ENCODE data around the gene ZNF316. TPM values are rescaled to one million over a fixed set of nuclear protein-coding genes. Genes with fewer than 3 reads are reported as not detected.
"Not testable (repeated sequence)": the region's sequence is repeated elsewhere in the genome, so short reads cannot be mapped to it uniquely, and the experiment has no call there.

The ZNF316 gene
- total RNA-seq, 2 experiments from 2014 or later: 42.6 to 43.7 TPM

DNA sequence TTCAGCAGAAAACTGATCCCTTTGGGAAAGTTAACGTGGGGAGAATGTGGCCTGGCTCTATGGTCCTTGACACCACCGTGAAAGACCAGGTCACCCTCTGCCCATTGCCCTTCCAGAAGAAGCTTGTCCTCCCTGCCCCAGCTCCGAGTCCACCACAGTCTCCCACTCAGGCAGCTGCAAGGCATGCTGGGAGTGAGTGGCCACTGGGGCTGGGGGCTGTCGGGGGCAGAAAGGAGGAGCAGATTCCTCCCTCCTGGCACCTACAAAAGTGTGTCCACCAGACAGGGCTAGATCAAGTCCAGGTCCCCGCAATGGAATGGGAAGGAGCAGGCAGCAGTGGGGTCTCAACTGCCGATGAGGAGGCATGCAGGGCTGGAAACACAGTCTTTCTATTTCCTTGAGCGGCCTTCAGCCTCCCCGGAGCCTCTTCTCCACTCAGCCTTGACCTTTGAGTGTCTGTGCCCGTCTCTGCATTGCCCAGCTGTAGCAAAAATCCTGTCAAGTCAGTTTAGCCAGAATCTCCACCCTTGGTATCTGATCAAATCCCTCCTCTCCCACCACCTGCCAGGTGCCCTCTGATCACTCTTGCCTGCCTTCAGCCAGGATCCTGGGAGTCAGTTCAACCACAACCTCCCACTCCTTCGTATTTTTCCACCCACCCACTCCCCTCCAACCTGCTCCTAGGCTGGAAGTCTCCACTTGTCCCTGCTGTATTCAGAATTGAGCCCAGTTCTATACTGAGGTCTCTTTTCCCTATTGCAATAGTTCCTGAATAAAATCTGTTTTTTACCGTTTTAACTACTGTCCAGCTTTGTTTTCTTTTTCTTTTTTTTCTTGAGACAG is 6.9 kb upstream of the ZNF316 start:
- Mint-ChIP-seq H3K36me3 (no peaks in the 10 kb centered on the region), H3K9me3 (peaks cover 1% of the 10 kb centered on the region), H3K27ac (no peak overlapping the region), H3K4me1 (peaks cover 3% of the 10 kb centered on the region), H3K4me3 (no peak overlapping the region), H3K27me3 (no peaks in the 10 kb centered on the region)
- DNase-seq: no peak
- POLR2A ChIA-PET: no interaction called here
- ATAC-seq (ENCODE audit: low read depth): no peak

DNA sequence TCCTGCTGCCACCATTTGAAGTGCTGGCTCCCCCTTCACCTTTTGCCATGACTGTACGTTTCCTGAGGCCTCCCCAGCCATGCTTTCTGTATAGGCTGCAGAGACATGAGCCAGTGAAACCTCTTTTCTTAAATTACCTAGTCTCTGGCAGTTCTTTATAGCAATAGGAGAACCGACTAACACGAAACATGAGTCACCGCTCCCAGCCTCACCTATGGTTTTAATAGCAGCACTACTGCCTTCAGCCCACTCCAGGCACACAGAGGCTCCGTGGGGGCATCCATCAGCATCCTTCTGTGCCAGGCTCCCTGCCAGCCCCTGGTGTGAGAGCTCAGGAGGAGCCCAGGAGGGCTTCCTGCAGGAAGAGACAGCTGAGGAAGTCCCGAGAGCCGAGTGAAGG is 5.5 kb upstream of the ZNF316 start:
- Mint-ChIP-seq H3K36me3 (no peaks in the 10 kb centered on the region), H3K9me3 (peaks cover 3% of the 10 kb centered on the region), H3K27ac (no peak overlapping the region), H3K4me1 (peaks cover 3% of the 10 kb centered on the region), H3K4me3 (no peak overlapping the region), H3K27me3 (no peaks in the 10 kb centered on the region)
- no peak for ATAC-seq (ENCODE audit: low read depth)
- DNase-seq: no peak
- POLR2A ChIA-PET: no interaction called here

- DNase-seq (no peak), ATAC-seq (ENCODE audit: low read depth) (no peak)
- Mint-ChIP-seq H3K9me3 (peaks cover 3% of the 10 kb centered on the region), H3K27me3 (no peaks in the 10 kb centered on the region), H3K4me3 (no peak overlapping the region), H3K4me1 (peaks cover 14% of the 10 kb centered on the region), H3K27ac (no peak overlapping the region), H3K36me3 (peaks cover 8% of the 10 kb centered on the region)
- POLR2A ChIA-PET: interaction anchor here (0.8 kb wide), 1 partner anchor 13 kb away, joined by 3 read pairs; no protein-coding TSS in a partner anchor
These were observed 3.1 kb upstream of the ZNF316 start for GRCh38 chr7:6634021-6634420.

- ATAC-seq (ENCODE audit: low read depth); H3K4me3 Mint-ChIP-seq; POLR2A ChIA-PET; H3K27ac Mint-ChIP-seq; DNase-seq; H3K27me3 Mint-ChIP-seq; H3K9me3 Mint-ChIP-seq: not testable (repeated sequence)
- peaks cover 14% of the 10 kb centered on the region for H3K36me3 Mint-ChIP-seq
- H3K4me1 Mint-ChIP-seq: peaks cover 18% of the 10 kb centered on the region
These were observed 2.1 kb upstream of the ZNF316 start for GRCh38 chr7:6634971-6635370.

- Mint-ChIP-seq H3K27me3 (no peaks in the 10 kb centered on the region), H3K9me3 (peaks cover 3% of the 10 kb centered on the region), H3K27ac (peak overlapping the region; percentile 94), H3K4me1 (peaks cover 23% of the 10 kb centered on the region), H3K36me3 (peaks cover 26% of the 10 kb centered on the region), H3K4me3 (peak overlapping the region; percentile 93)
- POLR2A ChIA-PET: interaction anchor here (1.4 to 2.6 kb wide), 4 partner anchors 11 to 48 kb away, joined by 3 to 13 read pairs (median 5); partner anchors contain the start of gene INTS15
- DNase-seq (peak; percentile 77), ATAC-seq (ENCODE audit: low read depth) (peak; percentile 80)
These were observed 569 bp downstream of the ZNF316 start for GRCh38 chr7:6637544-6638229.

DNA sequence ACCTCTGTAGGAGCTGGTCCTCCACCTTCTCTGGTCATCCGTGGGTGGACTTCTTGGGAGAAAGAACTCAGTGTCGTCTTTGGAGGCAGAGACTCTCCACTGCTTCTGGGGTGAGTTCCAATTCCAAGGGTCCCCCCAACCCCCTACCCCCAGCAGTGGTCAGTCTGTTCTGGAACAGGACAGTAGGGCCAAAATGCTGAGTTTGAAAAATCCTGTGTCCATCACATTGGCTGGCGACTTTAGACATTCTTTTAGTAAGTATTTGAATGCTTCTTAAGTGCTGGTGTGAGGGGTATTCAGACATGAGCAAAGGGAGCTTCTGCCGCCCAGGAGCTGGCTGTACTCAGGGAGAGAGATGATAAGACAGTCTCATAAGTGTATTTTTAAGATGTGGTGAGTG is 1.9 kb downstream of the ZNF316 start:
- POLR2A ChIA-PET: interaction anchor here (1.4 to 1.7 kb wide), 2 partner anchors 40 to 49 kb away, joined by 3 to 5 read pairs; partner anchors contain the start of gene INTS15
- Mint-ChIP-seq H3K9me3 (peaks cover 3% of the 10 kb centered on the region), H3K27ac (peak overlapping the region; percentile 94), H3K27me3 (no peaks in the 10 kb centered on the region), H3K4me3 (peak overlapping the region; percentile 93), H3K36me3 (peaks cover 33% of the 10 kb centered on the region), H3K4me1 (peaks cover 23% of the 10 kb centered on the region)
- ATAC-seq (ENCODE audit: low read depth): no peak
- DNase-seq: no peak

- Mint-ChIP-seq H3K36me3 (peaks cover 34% of the 10 kb centered on the region), H3K9me3 (peaks cover 3% of the 10 kb centered on the region), H3K4me3 (no peak overlapping the region), H3K27ac (no peak overlapping the region), H3K27me3 (no peaks in the 10 kb centered on the region), H3K4me1 (peaks cover 23% of the 10 kb centered on the region)
- ATAC-seq (ENCODE audit: low read depth) (no peak), DNase-seq (no peak)
- POLR2A ChIA-PET: interaction anchor here (1.7 kb wide), 1 partner anchor 40 kb away, joined by 5 read pairs; no protein-coding TSS in a partner anchor
These were observed 2.5 kb downstream of the ZNF316 start for GRCh38 chr7:6639627-6640026.

- POLR2A ChIA-PET: no interaction called here
- Mint-ChIP-seq H3K36me3 (peaks cover 40% of the 10 kb centered on the region), H3K4me1 (peaks cover 23% of the 10 kb centered on the region), H3K4me3 (no peak overlapping the region), H3K9me3 (peaks cover under 1% of the 10 kb centered on the region), H3K27me3 (no peaks in the 10 kb centered on the region), H3K27ac (no peak overlapping the region)
- ATAC-seq (ENCODE audit: low read depth) (no peak), DNase-seq (no peak)
These were observed 3.2 kb downstream of the ZNF316 start for GRCh38 chr7:6640246-6640721.

- Mint-ChIP-seq H3K36me3 (peaks cover 46% of the 10 kb centered on the region), H3K4me1 (peaks cover 21% of the 10 kb centered on the region), H3K27me3 (no peaks in the 10 kb centered on the region), H3K4me3 (no peak overlapping the region), H3K27ac (peak overlapping the region; percentile 45), H3K9me3 (no peaks in the 10 kb centered on the region)
- DNase-seq (no peak), ATAC-seq (ENCODE audit: low read depth) (no peak)
- POLR2A ChIA-PET: no interaction called here
These were observed 4.4 kb downstream of the ZNF316 start for GRCh38 chr7:6641305-6642035.

DNA sequence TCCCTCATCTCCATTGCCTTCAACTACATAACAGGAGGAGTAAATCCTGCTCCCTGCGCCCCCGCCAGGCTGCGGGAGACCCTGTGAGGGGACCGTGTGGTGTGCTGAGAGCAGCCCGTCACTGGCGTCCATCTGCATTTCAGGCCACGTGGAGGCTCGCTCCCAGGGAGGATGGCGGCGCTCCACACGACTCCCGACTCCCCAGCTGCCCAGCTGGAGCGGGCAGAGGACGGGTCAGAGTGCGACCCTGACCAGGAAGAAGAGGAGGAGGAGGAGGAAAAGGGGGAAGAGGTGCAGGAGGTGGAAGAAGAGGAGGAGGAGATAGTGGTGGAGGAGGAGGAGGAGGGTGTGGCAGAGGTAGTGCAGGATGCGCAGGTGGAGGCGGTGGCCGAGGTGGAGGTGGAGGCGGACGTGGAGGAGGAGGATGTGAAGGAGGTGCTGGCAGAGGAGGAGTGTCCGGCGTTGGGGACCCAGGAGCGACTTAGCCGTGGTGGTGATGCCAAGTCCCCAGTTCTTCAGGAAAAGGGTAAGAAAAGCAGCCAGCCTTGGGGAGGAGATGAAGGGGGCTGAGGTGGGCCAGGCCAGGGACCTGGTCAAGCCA is 5.2 kb downstream of the ZNF316 start:
- Mint-ChIP-seq H3K36me3 (peaks cover 52% of the 10 kb centered on the region), H3K27me3 (no peaks in the 10 kb centered on the region), H3K4me1 (peaks cover 21% of the 10 kb centered on the region), H3K27ac (no peak overlapping the region), H3K4me3 (no peak overlapping the region), H3K9me3 (no peaks in the 10 kb centered on the region)
- ATAC-seq (ENCODE audit: low read depth): no peak
- no peak for DNase-seq
- POLR2A ChIA-PET: no interaction called here

DNA sequence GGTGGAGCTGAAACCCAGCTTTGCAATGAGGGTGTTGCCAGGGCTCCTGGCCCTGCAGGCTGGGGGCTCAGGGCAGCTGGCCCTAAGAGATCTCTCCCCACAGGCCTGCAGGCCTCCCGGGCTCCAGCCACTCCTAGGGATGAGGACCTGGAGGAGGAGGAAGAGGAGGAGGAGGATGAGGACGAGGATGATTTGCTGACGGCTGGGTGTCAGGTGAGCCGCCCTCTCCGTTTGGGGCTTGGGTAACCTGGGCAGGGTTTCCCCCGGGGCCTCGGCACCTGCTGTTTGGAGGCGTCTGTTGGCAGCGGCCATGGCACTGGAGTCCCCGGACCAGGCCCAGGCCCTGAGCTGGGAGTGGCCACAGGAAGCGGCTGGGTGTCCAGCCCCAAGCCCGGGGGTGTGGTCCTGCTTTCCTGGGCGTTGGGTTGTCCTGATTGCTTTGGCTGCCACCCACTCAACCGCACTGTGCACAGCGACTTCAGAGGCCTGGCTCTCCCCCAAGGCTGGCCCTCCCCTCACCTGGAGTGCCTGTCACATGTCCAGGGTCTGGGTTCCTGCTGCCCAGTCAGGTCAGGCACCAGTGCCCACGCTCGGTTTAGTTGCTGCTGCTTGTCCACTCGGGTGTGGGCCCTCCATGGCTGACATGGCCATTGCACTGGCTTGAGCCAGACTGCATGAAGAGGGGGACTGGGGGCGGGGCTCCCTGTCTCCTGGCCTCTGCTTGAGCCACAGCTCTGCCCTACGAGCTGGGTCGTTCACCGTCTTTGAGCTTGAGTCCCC is 5.9 kb downstream of the ZNF316 start:
- Mint-ChIP-seq H3K4me1 (peaks cover 18% of the 10 kb centered on the region), H3K27me3 (no peaks in the 10 kb centered on the region), H3K4me3 (no peak overlapping the region), H3K27ac (no peak overlapping the region), H3K36me3 (peaks cover 55% of the 10 kb centered on the region), H3K9me3 (no peaks in the 10 kb centered on the region)
- ATAC-seq (ENCODE audit: low read depth) (no peak), DNase-seq (no peak)
- POLR2A ChIA-PET: no interaction called here

- H3K4me3 Mint-ChIP-seq: no peak overlapping the region
- no peak overlapping the region for H3K27ac Mint-ChIP-seq
- peaks cover 10% of the 10 kb centered on the region for H3K4me1 Mint-ChIP-seq
- ATAC-seq (ENCODE audit: low read depth): no peak
- DNase-seq: no peak
- H3K36me3 Mint-ChIP-seq: peaks cover 55% of the 10 kb centered on the region
- no peaks in the 10 kb centered on the region for H3K9me3 Mint-ChIP-seq
- POLR2A ChIA-PET: no interaction called here
- H3K27me3 Mint-ChIP-seq: no peaks in the 10 kb centered on the region
These were observed 7.0 kb downstream of the ZNF316 start for GRCh38 chr7:6643915-6644625.
